ENCODE results near the gene CPEB3. TPM values are rescaled to one million over a fixed set of nuclear protein-coding genes. Genes with fewer than 3 reads are reported as not detected.
"Not testable (repeated sequence)": the region's sequence is repeated elsewhere in the genome, so short reads cannot be mapped to it uniquely, and the experiment has no call there.

CPEB3 gene
- total RNA-seq, 1 donor from 2014 or later = 3.0 TPM

GRCh38 chr10:92222603-92223262, 68.1 kb downstream of the CPEB3 start:
- TF ChIP-seq CTCF (IDR thresholded peaks at IDR 0.05; ENCODE audit: unreplicated experiment) = no peak
- H3K27ac Mint-ChIP-seq = no peak overlapping the region
- no peak overlapping the region for H3K4me3 Mint-ChIP-seq
- H3K36me3 Mint-ChIP-seq = peaks cover 2% of the 10 kb centered on the region
- DNase-seq (ENCODE audit: low spot score in 2 of 2, unreplicated experiment in 2 of 2) = no peak
- no peaks in the 10 kb centered on the region for H3K27me3 Mint-ChIP-seq (ENCODE audit: low read depth)
- H3K9me3 Mint-ChIP-seq = no peaks in the 10 kb centered on the region
- H3K4me1 Mint-ChIP-seq = no peaks in the 10 kb centered on the region

- Mint-ChIP-seq H3K4me1 (no peaks in the 10 kb centered on the region), H3K36me3 (no peaks in the 10 kb centered on the region), H3K4me3 (no peak overlapping the region), H3K27me3 (ENCODE audit: low read depth) (no peaks in the 10 kb centered on the region), H3K9me3 (no peaks in the 10 kb centered on the region), H3K27ac (no peak overlapping the region)
- TF ChIP-seq CTCF (IDR thresholded peaks at IDR 0.05; ENCODE audit: unreplicated experiment) = no peak
- no peak for DNase-seq (ENCODE audit: low spot score in 2 of 2, unreplicated experiment in 2 of 2)
Observed at GRCh38 chr10:92219559-92219958, 71.3 kb downstream of the CPEB3 start.

GRCh38 chr10:92218569-92218968, 72.3 kb downstream of the CPEB3 start:
- no peaks in the 10 kb centered on the region for H3K4me1 Mint-ChIP-seq
- H3K27ac Mint-ChIP-seq = no peak overlapping the region
- H3K36me3 Mint-ChIP-seq = no peaks in the 10 kb centered on the region
- no peaks in the 10 kb centered on the region for H3K9me3 Mint-ChIP-seq
- H3K4me3 Mint-ChIP-seq = no peak overlapping the region
- TF ChIP-seq CTCF (IDR thresholded peaks at IDR 0.05; ENCODE audit: unreplicated experiment) = no peak
- no peaks in the 10 kb centered on the region for H3K27me3 Mint-ChIP-seq (ENCODE audit: low read depth)
- DNase-seq (ENCODE audit: low spot score in 2 of 2, unreplicated experiment in 2 of 2) = no peak

- not testable (repeated sequence) for H3K27ac Mint-ChIP-seq; DNase-seq (ENCODE audit: low spot score in 2 of 2, unreplicated experiment in 2 of 2); H3K36me3 Mint-ChIP-seq; H3K27me3 Mint-ChIP-seq (ENCODE audit: low read depth); H3K4me3 Mint-ChIP-seq; H3K9me3 Mint-ChIP-seq; H3K4me1 Mint-ChIP-seq
Observed at GRCh38 chr10:92216608-92217007, 74.3 kb downstream of the CPEB3 start.

- not testable (repeated sequence) for H3K27ac Mint-ChIP-seq
Observed at GRCh38 chr10:92215222-92215621, 75.7 kb downstream of the CPEB3 start.

GRCh38 chr10:92213049-92213448, 77.8 kb downstream of the CPEB3 start:
- Mint-ChIP-seq H3K36me3 (no peaks in the 10 kb centered on the region), H3K27me3 (ENCODE audit: low read depth) (no peaks in the 10 kb centered on the region), H3K9me3 (no peaks in the 10 kb centered on the region), H3K4me1 (no peaks in the 10 kb centered on the region), H3K27ac (no peak overlapping the region), H3K4me3 (no peak overlapping the region)
- DNase-seq (ENCODE audit: low spot score in 2 of 2, unreplicated experiment in 2 of 2) = no peak
- TF ChIP-seq CTCF (IDR thresholded peaks at IDR 0.05; ENCODE audit: unreplicated experiment) = no peak

More at GRCh38 chr10:92215222-92215621, 75.7 kb downstream of the CPEB3 start:
- H3K27me3 Mint-ChIP-seq (ENCODE audit: low read depth); H3K4me3 Mint-ChIP-seq; H3K9me3 Mint-ChIP-seq; H3K36me3 Mint-ChIP-seq; H3K4me1 Mint-ChIP-seq; DNase-seq (ENCODE audit: low spot score in 2 of 2, unreplicated experiment in 2 of 2): not testable (repeated sequence)

- Mint-ChIP-seq H3K4me3 (no peak overlapping the region), H3K36me3 (no peaks in the 10 kb centered on the region), H3K27me3 (ENCODE audit: low read depth) (no peaks in the 10 kb centered on the region), H3K9me3 (no peaks in the 10 kb centered on the region), H3K27ac (no peak overlapping the region), H3K4me1 (no peaks in the 10 kb centered on the region)
- no peak for TF ChIP-seq CTCF (IDR thresholded peaks at IDR 0.05; ENCODE audit: unreplicated experiment)
- DNase-seq (ENCODE audit: low spot score in 2 of 2, unreplicated experiment in 2 of 2) = no peak
Observed at GRCh38 chr10:92208736-92209135, 82.1 kb downstream of the CPEB3 start.

Measured in mesothelial cell of epicardium (in vitro differentiated cells).